H1 (cell line): Measurements from ENCODE around the gene CDNF. TPM values are rescaled to one million over a fixed set of nuclear protein-coding genes. Genes with fewer than 3 reads are reported as not detected.

Experiments
- CTCF ChIA-PET: fragments of 300-600 bp; sonication (Branson Sonifier 250); formaldehyde crosslinking; loops from one replicate; lab custom pipeline; 2021; ENCODE audit not compliant: partially characterized antibody; lab: Charles Lee
- POLR2A ChIA-PET: fragments of 300-600 bp; sonication (Branson Sonifier 250); formaldehyde crosslinking; loops from one replicate; lab custom pipeline; 2021; ENCODE audit warnings: inconsistent platforms; ENCODE audit not compliant: partially characterized antibody; lab: Charles Lee
- DNase-seq, 2 experiments: peaks; one replicate each; pipeline versions ENCODE4 v3.0.0 to v3.0.0-alpha.2; 2010 to 2022; ENCODE audit warnings: low spot score in 2 of 2, low read depth in 1 of 2, mixed read lengths in 1 of 2
- FAIRE-seq: peaks from 2 replicates; lab custom pipeline; 2011; peaks lifted over from hg19 to GRCh38; lab: Jason Lieb, UNC
- H2AFZ ChIP-seq: 2 replicates; pipeline ENCODE4 v1.8.1; 2012; ENCODE audit warnings: low read length, inconsistent platforms
- H2AK5ac ChIP-seq: 2 replicates; pipeline ENCODE4 v1.6.1; 2013; ENCODE audit warnings: low read depth, low read length
- H2BK120ac ChIP-seq: replicated peaks from 2 replicates; pipeline ENCODE3; 2013; ENCODE audit warnings: low read depth, low read length, inconsistent platforms
- H2BK12ac ChIP-seq: 2 replicates; pipeline ENCODE4 v1.6.1; 2013; ENCODE audit warnings: low read depth, low read length
- H2BK15ac ChIP-seq: 2 replicates; pipeline ENCODE4 v1.6.1; 2013; ENCODE audit warnings: low read length
- H2BK20ac ChIP-seq: 2 replicates; pipeline ENCODE4 v1.6.1; 2013; ENCODE audit warnings: low read length
- H2BK5ac ChIP-seq: 2 replicates; pipeline ENCODE4 v1.6.1; 2013; ENCODE audit warnings: low read depth, low read length
- H3K14ac ChIP-seq: 2 replicates; pipeline ENCODE4 v1.6.1; 2013; ENCODE audit warnings: inconsistent platforms; ENCODE audit not compliant: insufficient read length
- H3K18ac ChIP-seq: 2 replicates; pipeline ENCODE4 v1.6.1; 2013; ENCODE audit warnings: low read length; ENCODE audit errors: extremely low read depth
- H3K23ac ChIP-seq: 2 replicates; pipeline ENCODE4 v1.6.1; 2013; ENCODE audit warnings: inconsistent platforms; ENCODE audit not compliant: insufficient read length
- H3K23me2 ChIP-seq: 2 replicates; pipeline ENCODE4 v1.6.1; 2013; ENCODE audit warnings: low read depth, low read length
- H3K27ac ChIP-seq: 2 replicates; pipeline ENCODE4 v1.6.1; 2011; ENCODE audit warnings: low read depth, low read length, inconsistent platforms
- H3K27me3 ChIP-seq, 4 experiments: replicated peaks in 1 of 4; 1 replicate in 1 of 4; 2 replicates in 3 of 4; pipeline versions ENCODE4 v1.6.1 to v1.8.1; 2011 to 2013; ENCODE audit warnings: low read length in 3 of 4, mild to moderate bottlenecking in 3 of 4, inconsistent platforms in 2 of 4, mixed read lengths in 2 of 4, moderate library complexity in 1 of 4; ENCODE audit not compliant: control insufficient read depth in 3 of 4, insufficient read depth in 3 of 4; ENCODE audit errors: extremely low read depth in 1 of 4
- H3K36me3 ChIP-seq, 4 experiments: 2 replicates each; pipeline versions ENCODE4 v1.6.1 to v1.8.1; 2011 to 2013; ENCODE audit warnings: mild to moderate bottlenecking in 4 of 4, low read length in 3 of 4, moderate library complexity in 2 of 4, control low read depth in 1 of 4, inconsistent platforms in 1 of 4; ENCODE audit not compliant: insufficient read depth in 4 of 4, control insufficient read depth in 2 of 4
- H3K4ac ChIP-seq: replicated peaks from 2 replicates; pipeline ENCODE3; 2013; ENCODE audit warnings: low read length, low read depth, mixed read lengths, inconsistent platforms; ENCODE audit not compliant: insufficient read length
- H3K4me1 ChIP-seq, 4 experiments: replicated peaks in 1 of 4; 1 replicate in 1 of 4; 2 replicates in 3 of 4; pipeline versions ENCODE4 v1.6.1 to v1.8.1; 2011 to 2013; ENCODE audit warnings: low read length in 3 of 4, inconsistent platforms in 2 of 4, mixed read lengths in 1 of 4; ENCODE audit not compliant: insufficient read depth in 4 of 4, control insufficient read depth in 3 of 4
- H3K4me2 ChIP-seq, 2 experiments: 2 replicates each; pipeline versions ENCODE4 v1.6.1 to v1.8.1; 2011 to 2013; ENCODE audit warnings: low read depth in 2 of 2, low read length in 2 of 2, control low read depth in 1 of 2, inconsistent platforms in 1 of 2, mild to moderate bottlenecking in 1 of 2; ENCODE audit not compliant: insufficient read depth in 1 of 2
- H3K4me3 ChIP-seq, 4 experiments: fragments of 200-600, 300-600 bp in 1 of 4; sonication (generic), shearing (Covaris generic), sonication (Bioruptor Twin) in 1 of 4; 2 replicates each; pipeline versions ENCODE4 v1.5.1 to v1.8.1; 2011 to 2016; ENCODE audit warnings: low read length in 4 of 4, low read depth in 3 of 4, control low read depth in 2 of 4, inconsistent platforms in 2 of 4, mild to moderate bottlenecking in 2 of 4, mixed read lengths in 1 of 4, moderate library complexity in 1 of 4; ENCODE audit not compliant: insufficient read depth in 2 of 4; ENCODE audit errors: extremely low read depth in 1 of 4
- H3K56ac ChIP-seq: replicated peaks from 2 replicates; pipeline ENCODE3; 2013; ENCODE audit warnings: low read depth, mild to moderate bottlenecking, mixed read lengths, low read length, inconsistent platforms; ENCODE audit not compliant: insufficient read length
- H3K79me1 ChIP-seq: 2 replicates; pipeline ENCODE4 v1.6.1; 2013; ENCODE audit warnings: low read depth, low read length, control low read depth
- H3K79me2 ChIP-seq, 2 experiments: 2 replicates each; pipeline versions ENCODE4 v1.6.1 to v1.8.1; 2012 to 2013; ENCODE audit warnings: low read length in 2 of 2, mild to moderate bottlenecking in 2 of 2, inconsistent platforms in 1 of 2; ENCODE audit not compliant: insufficient read depth in 2 of 2, control insufficient read depth in 1 of 2
- H3K9ac ChIP-seq, 4 experiments: replicated peaks in 1 of 4; 1 replicate in 1 of 4; 2 replicates in 3 of 4; pipeline versions ENCODE4 v1.6.1 to v1.8.1; 2011 to 2013; ENCODE audit warnings: low read depth in 3 of 4, low read length in 3 of 4, control low read depth in 2 of 4, mild to moderate bottlenecking in 2 of 4, moderate library complexity in 2 of 4, inconsistent platforms in 1 of 4; ENCODE audit errors: extremely low read depth in 1 of 4
- H3K9me3 ChIP-seq, 2 experiments: 2 replicates each; pipeline versions ENCODE4 v1.6.1 to v1.8.1; 2012 to 2013; ENCODE audit warnings: mild to moderate bottlenecking in 2 of 2, moderate library complexity in 2 of 2, control low read depth in 1 of 2, inconsistent platforms in 1 of 2, low read depth in 1 of 2, low read length in 1 of 2, mixed read lengths in 1 of 2; ENCODE audit not compliant: insufficient read depth in 2 of 2
- H4K20me1 ChIP-seq, 2 experiments: replicated peaks in 1 of 2; 2 replicates each; pipeline versions ENCODE3 to v1.8.1; 2011 to 2013; ENCODE audit warnings: inconsistent platforms in 2 of 2, low read length in 2 of 2, mild to moderate bottlenecking in 1 of 2; ENCODE audit not compliant: insufficient read depth in 2 of 2, control insufficient read depth in 1 of 2
- H4K5ac ChIP-seq: 2 replicates; pipeline ENCODE4 v1.6.1; 2013; ENCODE audit warnings: low read length, low read depth, mixed read lengths, inconsistent platforms; ENCODE audit not compliant: insufficient read length
- H4K8ac ChIP-seq: 2 replicates; pipeline ENCODE4 v1.8.0; 2013; ENCODE audit warnings: mild to moderate bottlenecking, moderate library complexity, low read length, inconsistent platforms; ENCODE audit not compliant: insufficient read depth; ENCODE audit errors: extremely low read depth
- H4K91ac ChIP-seq: replicated peaks from 2 replicates; pipeline ENCODE3; 2013; ENCODE audit warnings: low read length, mixed read lengths, inconsistent platforms; ENCODE audit not compliant: insufficient read length
- E2F6 ChIP-seq: IDR thresholded peaks from 2 replicates; pipeline ENCODE4 v1.6.1; 2012; ENCODE audit warnings: inconsistent platforms
- WGBS, 2 experiments: shearing (Covaris generic) in 1 of 2; methylation state at CpG; one replicate each; pipeline versions ENCODE4 v1.1.6 to v1.1.7; 2013 to 2015; ENCODE audit warnings: low lambda C conversion rate in 2 of 2, mixed read lengths in 2 of 2, inconsistent platforms in 1 of 2, low coverage in 1 of 2, missing lambda C conversion rate in 1 of 2; ENCODE audit not compliant: insufficient replicate concordance in 2 of 2, insufficient coverage in 1 of 2, insufficient read length in 1 of 2; ENCODE audit errors: extremely low coverage in 1 of 2, missing lambda C conversion rate in 1 of 2; 5-methylcytosine and 5-hydroxymethylcytosine counted together
- polyA plus RNA-seq, 7 experiments: library from polyadenylated mRNA; depleted of rRNA in 3 of 7; stranded (reverse) in 5 of 7; unstranded in 2 of 7; fragments of >200 nt in 5 of 7; fragments of 200-250 nt in 2 of 7; gene quantifications; 1 replicate in 5 of 7; 2 replicates in 1 of 7; 4 replicates in 1 of 7; pipeline versions ENCODE4 v1.2.1 to v1.2.3, GENCODE V29; 2011 to 2013; ENCODE audit warnings: missing spikeins in 2 of 7, mixed read lengths in 2 of 7
- total RNA-seq: library from RNA; stranded (reverse); fragmentation: NEBNext Ultra II Directional; extraction: Animal tissue kit (Norgen Biotek cat#: 25700); gene quantifications from 2 replicates; pipeline ENCODE4 v1.2.1, GENCODE V29; 2021

The CDNF gene
- total and polyA plus RNA-seq, 2 of the 8 experiments (the other 6 are each of a cell fraction or from before 2014, with no cell fraction given), result 0.32 to 0.67 TPM

DNA sequence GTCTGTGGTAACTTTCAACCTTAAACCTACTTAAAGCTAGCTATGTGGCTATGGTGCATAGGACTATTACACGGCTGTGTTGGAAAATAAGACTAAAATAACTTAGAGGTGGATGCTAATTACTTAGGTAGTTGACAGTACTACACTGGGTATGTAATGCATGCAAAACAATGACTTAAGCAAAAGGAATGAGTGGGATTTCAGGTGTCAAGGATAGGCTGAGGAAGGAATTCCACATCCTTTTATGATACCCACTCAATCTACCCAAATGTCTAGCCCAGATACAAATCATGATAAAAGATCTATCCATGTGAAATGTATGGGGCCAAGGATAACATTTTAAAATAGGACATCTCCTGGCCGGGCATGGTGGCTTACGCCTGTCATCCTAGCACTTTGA, 13.9 kb downstream of the CDNF start:
- H3K4me2 ChIP-seq, result no peak overlapping the region
- H3K79me1 ChIP-seq, result no peaks in the 10 kb centered on the region
- POLR2A ChIA-PET, result interaction anchor here (0.9 kb wide), 1 partner anchor 71 kb away, joined by 4 read pairs; no protein-coding TSS in a partner anchor
- H4K8ac ChIP-seq, result no peak overlapping the region
- no peak overlapping the region for H2BK15ac ChIP-seq
- WGBS, 2 experiments, result 88% methylated on average over 3 of the region's 3 CpGs; no CpG with 5 or more reads in 1 of the 2 experiments
- H3K9me3 ChIP-seq, result no peaks in the 10 kb centered on the region
- TF ChIP-seq E2F6, result no peak
- no peak overlapping the region for H3K18ac ChIP-seq
- H3K56ac ChIP-seq, result no peak overlapping the region
- H3K23ac ChIP-seq, result no peak overlapping the region
- H3K36me3 ChIP-seq, result no peaks in the 10 kb centered on the region
- FAIRE-seq (no peak), DNase-seq (no peak)
- CTCF ChIA-PET, result interaction anchor here (0.7 to 3.9 kb wide), 22 partner anchors 7 to 325 kb away, joined by 3 to 40 read pairs (median 4); partner anchors contain the start of gene FAM107B
- H3K79me2 ChIP-seq, result no peaks in the 10 kb centered on the region
- no peaks in the 10 kb centered on the region for H3K27me3 ChIP-seq
- H2BK120ac ChIP-seq, result no peak overlapping the region
- H2AFZ ChIP-seq, result no peak overlapping the region
- no peak overlapping the region for H4K91ac ChIP-seq
- H3K4ac ChIP-seq, result no peak overlapping the region
- no peak overlapping the region for H3K9ac ChIP-seq
- no peak overlapping the region for H3K14ac ChIP-seq
- H2BK5ac ChIP-seq, result no peak overlapping the region
- H4K20me1 ChIP-seq, result no peaks in the 10 kb centered on the region
- H4K5ac ChIP-seq, result no peak overlapping the region
- no peaks in the 10 kb centered on the region for H3K23me2 ChIP-seq
- no peak overlapping the region for H2BK12ac ChIP-seq
- H3K27ac ChIP-seq, result no peak overlapping the region
- H3K4me1 ChIP-seq, result no peaks in the 10 kb centered on the region; a peak in 2 of 7 replicates
- no peak overlapping the region for H2BK20ac ChIP-seq
- H3K4me3 ChIP-seq, result no peak overlapping the region
- no peak overlapping the region for H2AK5ac ChIP-seq
